OCI-LY3 (cell line): ENCODE data around the gene FAM184A.
"Not testable (repeated sequence)": the region's sequence is repeated elsewhere in the genome, so short reads cannot be mapped to it uniquely, and the experiment has no call there.

Experiments used
- H2AFZ ChIP-seq: fragments of 200-600, 300-600 bp; shearing (Covaris generic); 2 replicates; pipeline ENCODE4 v1.6.0; 2014; ENCODE audit warnings: antibody characterized with exemption, low read depth, low read length
- H3K27ac ChIP-seq: fragments of 200-600, 300-600 bp; sonication (generic); 2 replicates; pipeline ENCODE4 v1.5.1; 2014; ENCODE audit warnings: mild to moderate bottlenecking, low read length, moderate library complexity, mixed read lengths
- H3K27me3 ChIP-seq: fragments of 200-600, 300-600 bp; sonication (generic); 2 replicates; pipeline ENCODE4 v1.6.1; 2014; ENCODE audit warnings: low read depth, low read length, mixed read lengths
- H3K36me3 ChIP-seq: fragments of 200-600, 300-600 bp; sonication (generic); replicated peaks from 2 replicates; pipeline ENCODE3; 2014; ENCODE audit warnings: low read depth, low read length, mixed read lengths
- H3K4me1 ChIP-seq: fragments of 300-600, 200-600 bp; sonication (generic); 2 replicates; pipeline ENCODE4 v1.6.1; 2014; ENCODE audit warnings: low read length, mixed read lengths
- H3K4me2 ChIP-seq: fragments of 200-600, 300-600 bp; sonication (generic); 2 replicates; pipeline ENCODE4 v1.6.1; 2014; ENCODE audit warnings: low read length, mixed read lengths
- H3K4me3 ChIP-seq: fragments of 300-600, 200-600 bp; sonication (generic); 2 replicates; pipeline ENCODE4 v1.5.1; 2014; ENCODE audit warnings: antibody characterized with exemption, mild to moderate bottlenecking, low read length, moderate library complexity
- H3K79me2 ChIP-seq: fragments of 300-600, 200-600 bp; shearing (Covaris generic); 2 replicates; pipeline ENCODE4 v1.6.1; 2014; ENCODE audit warnings: mild to moderate bottlenecking, low read length, mixed read lengths
- H3K9ac ChIP-seq: fragments of 300-600, 200-600 bp; shearing (Covaris generic); 2 replicates; pipeline ENCODE4 v1.6.0; 2014; ENCODE audit warnings: mild to moderate bottlenecking, low read length, moderate library complexity
- H3K9me3 ChIP-seq: fragments of 200-600, 300-600 bp; shearing (Covaris generic); 2 replicates; pipeline ENCODE4 v1.6.1; 2014; ENCODE audit warnings: low read length, mixed read lengths; ENCODE audit not compliant: insufficient read depth
- H4K20me1 ChIP-seq: fragments of 200-600, 300-600 bp; sonication (generic); 2 replicates; pipeline ENCODE4 v1.6.1; 2016; ENCODE audit warnings: low read length, mixed read lengths; ENCODE audit not compliant: insufficient read depth
- EZH2phosphoT487 ChIP-seq: fragments of 200-600 bp; shearing (Covaris generic); IDR thresholded peaks from 2 replicates; pipeline ENCODE4 v1.6.1; 2018; ENCODE audit warnings: antibody characterized with exemption, mixed run types, low read depth
- TF ChIP-seq, protein P1 (sequence below): fragments of 200-600, 300-600 bp; sonication (generic); IDR thresholded peaks from 2 replicates; pipeline ENCODE4 v1.5.1; 2014; ENCODE audit warnings: antibody characterized with exemption, low read length, low read depth

FAM184A gene

DNA sequence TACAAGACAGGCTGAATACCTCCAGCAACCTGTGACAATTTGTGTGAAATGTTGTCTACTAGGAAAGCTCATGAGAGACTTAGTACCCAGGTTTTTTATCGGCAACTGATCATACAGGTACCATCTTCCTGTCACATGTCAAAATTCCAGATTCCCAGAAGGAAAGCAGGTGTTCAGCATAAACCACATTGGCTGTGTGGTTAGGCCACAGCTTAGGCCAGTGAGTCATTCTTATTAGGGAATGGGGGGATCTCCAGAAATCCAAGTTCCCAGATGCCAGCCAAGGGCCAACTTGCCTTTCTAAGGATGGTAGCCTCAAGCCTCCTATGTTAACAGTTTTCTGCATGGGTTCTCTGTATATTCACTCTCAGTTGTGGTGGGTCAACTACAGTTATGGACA, 65.9 kb downstream of the FAM184A start:
- Histone ChIP-seq H3K36me3 (no peaks in the 10 kb centered on the region), H3K9ac (no peak overlapping the region), H3K4me2 (no peak overlapping the region), H3K4me3 (no peak overlapping the region), H3K79me2 (no peaks in the 10 kb centered on the region), H3K27me3 (no peaks in the 10 kb centered on the region), H3K9me3 (no peaks in the 10 kb centered on the region), H3K27ac (no peak overlapping the region), H4K20me1 (no peaks in the 10 kb centered on the region), H3K4me1 (no peaks in the 10 kb centered on the region), H2AFZ (no peak overlapping the region)
- no peak for TF ChIP-seq EZH2phosphoT487
- TF ChIP-seq, protein P1, sequence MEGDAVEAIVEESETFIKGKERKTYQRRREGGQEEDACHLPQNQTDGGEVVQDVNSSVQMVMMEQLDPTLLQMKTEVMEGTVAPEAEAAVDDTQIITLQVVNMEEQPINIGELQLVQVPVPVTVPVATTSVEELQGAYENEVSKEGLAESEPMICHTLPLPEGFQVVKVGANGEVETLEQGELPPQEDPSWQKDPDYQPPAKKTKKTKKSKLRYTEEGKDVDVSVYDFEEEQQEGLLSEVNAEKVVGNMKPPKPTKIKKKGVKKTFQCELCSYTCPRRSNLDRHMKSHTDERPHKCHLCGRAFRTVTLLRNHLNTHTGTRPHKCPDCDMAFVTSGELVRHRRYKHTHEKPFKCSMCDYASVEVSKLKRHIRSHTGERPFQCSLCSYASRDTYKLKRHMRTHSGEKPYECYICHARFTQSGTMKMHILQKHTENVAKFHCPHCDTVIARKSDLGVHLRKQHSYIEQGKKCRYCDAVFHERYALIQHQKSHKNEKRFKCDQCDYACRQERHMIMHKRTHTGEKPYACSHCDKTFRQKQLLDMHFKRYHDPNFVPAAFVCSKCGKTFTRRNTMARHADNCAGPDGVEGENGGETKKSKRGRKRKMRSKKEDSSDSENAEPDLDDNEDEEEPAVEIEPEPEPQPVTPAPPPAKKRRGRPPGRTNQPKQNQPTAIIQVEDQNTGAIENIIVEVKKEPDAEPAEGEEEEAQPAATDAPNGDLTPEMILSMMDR = no peak

GRCh38 chr6:119009266-119009665, 69.2 kb downstream of the FAM184A start:
- not testable (repeated sequence) for H3K4me1 ChIP-seq, H3K27ac ChIP-seq, H3K4me2 ChIP-seq, H3K9ac ChIP-seq, H2AFZ ChIP-seq, H4K20me1 ChIP-seq, H3K27me3 ChIP-seq, H3K36me3 ChIP-seq, H3K79me2 ChIP-seq, H3K4me3 ChIP-seq, H3K9me3 ChIP-seq

GRCh38 chr6:119006974-119007373, 71.5 kb downstream of the FAM184A start:
- H3K9ac ChIP-seq = no peak overlapping the region
- H3K36me3 ChIP-seq = no peaks in the 10 kb centered on the region
- H3K79me2 ChIP-seq = no peaks in the 10 kb centered on the region
- no peaks in the 10 kb centered on the region for H4K20me1 ChIP-seq
- H3K27ac ChIP-seq = no peak overlapping the region
- no peak overlapping the region for H3K4me3 ChIP-seq
- H3K27me3 ChIP-seq = no peaks in the 10 kb centered on the region
- no peak overlapping the region for H2AFZ ChIP-seq
- no peaks in the 10 kb centered on the region for H3K9me3 ChIP-seq
- H3K4me2 ChIP-seq = no peak overlapping the region
- TF ChIP-seq EZH2phosphoT487 = no peak
- TF ChIP-seq, protein P1 = no peak
- no peaks in the 10 kb centered on the region for H3K4me1 ChIP-seq

DNA sequence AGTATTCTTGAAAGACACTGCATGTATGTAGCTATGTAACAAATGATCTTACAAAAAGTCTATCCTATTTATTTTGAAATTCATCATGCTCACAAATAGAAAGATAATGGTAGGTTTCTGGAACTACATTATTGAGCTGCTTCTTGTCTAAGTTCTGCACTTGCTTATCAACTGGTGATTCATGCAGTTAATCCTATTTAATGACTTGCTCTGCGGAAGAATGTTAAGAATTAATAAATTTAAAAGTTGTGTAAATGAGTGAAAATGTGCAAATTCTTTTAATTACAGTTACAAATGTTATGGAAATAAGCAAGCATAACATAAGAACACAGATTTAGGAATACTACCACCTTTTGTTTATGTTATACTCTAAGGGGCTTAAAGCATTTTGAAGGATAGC, 76.4 kb downstream of the FAM184A start:
- no peaks in the 10 kb centered on the region for H4K20me1 ChIP-seq
- H3K79me2 ChIP-seq = no peaks in the 10 kb centered on the region
- H3K9me3 ChIP-seq = no peaks in the 10 kb centered on the region
- H3K9ac ChIP-seq = no peak overlapping the region
- H3K4me2 ChIP-seq = no peak overlapping the region
- H3K36me3 ChIP-seq = no peaks in the 10 kb centered on the region
- no peak for TF ChIP-seq EZH2phosphoT487
- TF ChIP-seq, protein P1 = no peak
- no peak overlapping the region for H3K4me3 ChIP-seq
- no peak overlapping the region for H3K27ac ChIP-seq
- no peaks in the 10 kb centered on the region for H3K27me3 ChIP-seq
- H2AFZ ChIP-seq = no peak overlapping the region
- H3K4me1 ChIP-seq = no peaks in the 10 kb centered on the region

DNA sequence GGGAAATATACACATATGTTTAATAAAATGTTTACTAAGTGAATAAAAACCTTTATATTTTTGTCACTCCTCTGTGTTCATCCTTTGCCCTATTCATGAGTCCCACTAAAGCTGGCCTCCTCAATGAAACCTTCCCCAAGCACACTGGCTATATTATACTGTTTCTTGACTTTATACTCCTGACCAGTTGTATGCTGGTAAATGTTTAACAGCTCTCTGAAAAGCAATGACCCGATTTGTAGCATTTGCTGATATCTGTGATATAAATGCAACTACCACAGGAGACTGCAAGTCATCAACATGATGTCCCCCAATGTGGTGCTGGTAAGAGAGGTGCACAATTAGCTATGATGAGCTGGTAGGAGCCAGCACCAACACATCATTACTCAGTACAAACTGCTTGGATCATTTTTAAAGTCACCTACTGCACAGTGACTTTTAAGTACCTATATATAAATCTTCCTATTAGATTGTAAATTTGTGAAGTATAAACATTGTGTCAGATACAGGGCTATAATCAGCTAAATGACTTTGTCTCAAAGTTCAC, 78.9 kb downstream of the FAM184A start:
- Histone ChIP-seq H4K20me1 (no peaks in the 10 kb centered on the region), H2AFZ (no peak overlapping the region), H3K4me1 (no peaks in the 10 kb centered on the region), H3K9ac (no peak overlapping the region), H3K4me3 (no peak overlapping the region), H3K9me3 (no peaks in the 10 kb centered on the region), H3K36me3 (no peaks in the 10 kb centered on the region), H3K79me2 (no peaks in the 10 kb centered on the region), H3K27me3 (no peaks in the 10 kb centered on the region), H3K4me2 (no peak overlapping the region), H3K27ac (no peak overlapping the region)
- TF ChIP-seq, protein P1 = no peak
- no peak for TF ChIP-seq EZH2phosphoT487

- H3K36me3 ChIP-seq, H3K27me3 ChIP-seq, H3K27ac ChIP-seq, H3K4me3 ChIP-seq, H3K9ac ChIP-seq, H3K9me3 ChIP-seq, H3K4me1 ChIP-seq, H3K79me2 ChIP-seq, H4K20me1 ChIP-seq, H2AFZ ChIP-seq, H3K4me2 ChIP-seq: not testable (repeated sequence)
These were observed 81.0 kb downstream of the FAM184A start for GRCh38 chr6:118997426-118997825.
